Stimulated activated naive CD4-positive, alpha-beta T cell treated with Interleukin-2 at 50 U/mL for 16 hours (primary cell): ENCODE results near the gene AMOTL1.
"Not testable (repeated sequence)": the region's sequence is repeated elsewhere in the genome, so short reads cannot be mapped to it uniquely, and the experiment has no call there.

Source experiments
- DNase-seq: peaks from one replicate; lab custom pipeline; 2025; lab: John Stamatoyannopoulos, UW

The AMOTL1 gene

DNA sequence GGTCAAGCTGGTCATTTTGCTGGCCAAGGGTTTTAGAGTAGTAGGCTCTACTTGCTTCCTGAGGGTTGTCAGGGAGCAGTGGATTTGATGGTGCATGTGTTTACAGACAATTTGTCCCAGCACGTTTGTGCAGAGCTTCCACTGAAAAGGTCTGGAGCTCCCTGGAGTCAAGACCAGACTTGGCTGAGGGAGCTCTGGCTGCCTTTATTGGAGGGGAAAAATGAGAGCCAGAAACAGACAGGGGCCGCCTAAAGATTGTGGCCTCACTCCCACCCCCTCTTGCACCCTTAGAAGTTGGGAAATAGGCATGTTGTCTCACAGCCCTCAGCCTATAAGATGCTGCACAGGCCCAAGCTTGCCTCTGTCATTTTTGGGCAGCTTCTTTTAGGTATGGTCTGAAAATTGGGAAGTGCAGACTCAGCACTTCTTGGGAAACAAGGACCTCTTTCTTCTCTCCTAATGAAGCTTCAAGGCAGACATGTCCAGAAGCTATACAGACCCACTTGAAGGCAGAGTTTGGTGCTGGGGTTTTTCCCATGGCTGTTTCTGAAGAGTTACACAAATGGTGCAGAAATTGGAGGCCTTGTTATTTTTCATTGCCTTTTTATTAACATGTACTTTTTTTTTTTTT lies 55.1 kb downstream of the AMOTL1 start:
- DNase-seq, result no peak

DNA sequence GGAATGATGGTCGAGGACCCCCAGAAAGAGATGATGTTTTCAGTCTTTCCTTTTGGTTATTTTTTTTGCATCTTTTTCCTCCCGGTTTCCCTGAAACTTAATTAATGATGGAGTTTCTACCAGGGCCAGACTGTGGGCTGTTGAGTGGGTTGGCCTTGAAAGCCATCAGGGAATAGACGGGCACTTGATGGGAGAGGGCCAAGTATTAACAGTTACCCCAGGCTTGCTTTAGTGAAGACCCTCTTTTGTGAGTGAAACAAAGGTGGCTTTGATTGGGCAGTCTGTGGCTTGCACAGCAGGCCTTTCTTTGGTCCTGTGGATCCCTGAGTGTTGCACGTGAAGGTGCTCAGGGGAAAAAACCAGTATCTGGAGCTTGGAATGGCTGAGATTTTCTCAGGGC lies 56.9 kb downstream of the AMOTL1 start:
- no peak for DNase-seq

DNA sequence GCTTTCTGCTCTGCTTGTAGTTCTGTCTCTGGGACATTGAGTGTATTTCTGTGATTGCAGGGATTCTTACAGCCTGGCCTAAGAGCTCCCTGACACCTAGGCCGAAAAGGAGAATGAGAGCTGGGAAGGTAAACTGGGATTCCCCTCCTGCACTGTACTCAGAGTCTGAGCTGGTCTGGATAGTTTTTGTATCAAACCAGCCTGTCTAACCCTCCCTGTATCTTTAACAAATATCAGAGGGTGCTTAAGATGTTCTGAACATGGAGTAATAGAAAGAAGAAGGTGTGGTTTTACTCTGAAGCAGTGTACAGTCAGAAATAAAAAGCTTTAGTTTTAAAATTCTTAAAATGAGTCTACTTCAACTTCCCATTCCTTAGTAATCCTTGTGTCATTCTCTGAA lies 57.3 kb downstream of the AMOTL1 start:
- DNase-seq, result no peak

DNA sequence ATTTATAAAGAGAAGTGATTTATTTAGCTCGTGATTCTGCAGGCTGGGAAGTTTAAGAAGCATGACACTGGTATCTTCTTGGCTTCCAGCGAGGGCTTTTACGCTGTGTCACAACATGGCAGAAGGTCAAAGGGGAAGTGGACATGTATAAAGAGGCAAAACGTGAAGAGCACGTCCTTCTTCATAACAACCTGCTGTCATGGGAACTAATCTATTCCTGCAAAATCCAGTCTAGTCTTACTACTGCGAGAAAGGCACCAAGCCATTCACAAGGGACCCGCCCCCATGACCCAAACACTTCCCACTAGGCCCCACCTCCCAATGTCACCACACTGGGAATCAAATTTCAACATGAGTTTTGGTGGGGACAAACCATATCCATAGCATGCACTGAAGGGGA lies 58.3 kb downstream of the AMOTL1 start:
- no peak for DNase-seq

DNA sequence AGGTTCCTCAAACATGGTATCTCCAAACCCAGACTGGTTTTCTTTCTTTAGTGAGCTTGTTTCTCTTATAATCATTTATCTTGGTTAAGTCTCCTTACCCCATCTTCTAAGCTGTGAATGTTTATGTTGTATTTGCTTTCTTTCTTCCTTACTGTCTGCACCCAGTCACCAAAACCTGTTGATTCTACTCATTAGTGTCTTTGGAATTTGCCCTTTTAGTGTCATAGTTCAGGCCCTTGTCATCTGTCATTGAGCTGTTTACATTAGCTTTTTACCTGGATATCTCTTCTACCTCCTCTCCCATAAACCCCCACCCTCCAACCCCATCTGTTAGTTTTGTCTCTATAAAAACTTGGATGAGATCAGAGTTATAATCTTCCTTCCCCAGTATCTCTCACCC lies 59.9 kb downstream of the AMOTL1 start:
- no peak for DNase-seq

DNA sequence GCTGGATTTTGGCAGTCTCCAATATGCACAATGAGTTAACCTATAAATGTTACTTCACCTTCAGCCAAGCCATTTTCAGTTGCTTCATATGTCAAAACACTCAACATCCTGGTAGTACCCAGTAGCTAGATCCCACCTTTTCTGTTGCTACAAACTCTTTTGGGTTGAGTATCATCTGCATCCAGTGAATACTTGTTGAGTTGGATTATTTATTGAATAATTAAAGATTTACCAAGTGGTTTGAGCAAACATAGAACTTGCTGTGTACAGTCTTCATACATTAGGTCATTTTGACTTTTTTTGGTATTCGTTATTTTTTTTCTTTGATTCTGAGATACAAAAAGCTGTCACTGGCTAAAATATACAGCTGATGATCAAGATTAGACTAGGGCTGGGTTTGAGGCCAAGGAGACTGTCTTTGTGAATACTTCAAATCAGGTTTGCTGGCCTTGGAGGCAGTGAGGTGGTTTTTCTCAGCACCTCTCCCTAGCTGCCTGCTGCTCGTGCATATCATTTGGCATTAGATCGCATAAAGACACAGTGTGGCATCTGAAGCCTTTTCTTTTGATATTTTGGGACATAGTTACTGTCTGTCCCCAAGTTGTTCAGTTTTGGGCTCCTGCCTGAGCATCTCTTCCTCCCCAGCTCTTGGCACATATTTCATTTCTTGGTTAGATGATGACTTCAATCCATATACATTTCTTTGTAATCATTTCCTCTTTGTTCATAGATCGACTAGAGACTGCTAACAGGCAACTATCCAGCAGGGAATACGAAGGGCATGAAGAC lies 62.8 kb downstream of the AMOTL1 start:
- no peak for DNase-seq

DNA sequence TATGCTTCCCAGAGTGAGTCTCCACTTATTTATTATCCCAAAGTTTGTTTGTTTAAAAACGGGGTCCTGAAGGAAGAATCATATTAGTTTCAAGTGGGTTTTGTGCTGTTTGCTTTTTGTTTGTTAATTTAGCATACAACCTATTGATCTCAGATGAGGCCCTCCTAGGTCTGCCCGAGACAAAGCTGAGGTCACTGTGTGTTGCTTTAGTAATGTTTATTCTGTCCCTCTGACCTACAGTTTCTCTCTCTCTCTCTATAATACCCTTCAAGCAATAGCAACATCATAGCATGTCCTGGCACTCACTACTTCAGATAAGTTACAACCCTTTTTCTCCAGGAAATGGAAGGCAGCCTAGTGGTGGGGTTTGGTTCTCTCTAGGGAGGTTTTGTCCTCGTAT lies 63.4 kb downstream of the AMOTL1 start:
- DNase-seq, result no peak

DNA sequence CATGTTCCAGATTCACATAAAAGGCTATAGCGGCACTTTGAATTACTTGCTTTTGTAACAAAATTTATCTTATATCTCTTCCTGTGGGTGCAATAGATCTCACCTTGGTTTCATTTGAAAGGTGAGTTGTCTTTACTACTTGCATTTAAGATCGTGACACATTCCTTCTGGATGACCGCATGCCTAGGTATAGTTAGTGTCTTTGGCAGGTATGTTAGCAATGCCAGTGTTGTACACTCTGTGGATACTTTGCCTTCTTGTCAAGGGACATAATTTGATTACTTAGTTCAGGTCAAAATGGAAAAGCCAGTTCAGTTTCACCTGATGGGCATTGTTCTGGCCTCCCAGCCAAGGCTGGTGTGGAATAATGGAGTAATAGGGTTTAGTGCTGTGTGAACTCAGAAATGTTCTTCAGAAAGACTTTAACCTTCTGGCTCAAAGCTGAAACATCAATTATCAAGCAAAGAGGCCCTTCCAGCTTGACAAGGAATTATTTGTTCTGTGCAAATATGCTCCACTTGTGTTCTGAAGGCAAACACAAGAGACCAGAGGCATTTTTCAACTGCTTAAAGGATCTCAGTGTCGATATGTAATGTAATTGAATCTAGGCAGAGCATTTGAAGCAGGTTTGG lies 64.6 kb downstream of the AMOTL1 start:
- no peak for DNase-seq

DNA sequence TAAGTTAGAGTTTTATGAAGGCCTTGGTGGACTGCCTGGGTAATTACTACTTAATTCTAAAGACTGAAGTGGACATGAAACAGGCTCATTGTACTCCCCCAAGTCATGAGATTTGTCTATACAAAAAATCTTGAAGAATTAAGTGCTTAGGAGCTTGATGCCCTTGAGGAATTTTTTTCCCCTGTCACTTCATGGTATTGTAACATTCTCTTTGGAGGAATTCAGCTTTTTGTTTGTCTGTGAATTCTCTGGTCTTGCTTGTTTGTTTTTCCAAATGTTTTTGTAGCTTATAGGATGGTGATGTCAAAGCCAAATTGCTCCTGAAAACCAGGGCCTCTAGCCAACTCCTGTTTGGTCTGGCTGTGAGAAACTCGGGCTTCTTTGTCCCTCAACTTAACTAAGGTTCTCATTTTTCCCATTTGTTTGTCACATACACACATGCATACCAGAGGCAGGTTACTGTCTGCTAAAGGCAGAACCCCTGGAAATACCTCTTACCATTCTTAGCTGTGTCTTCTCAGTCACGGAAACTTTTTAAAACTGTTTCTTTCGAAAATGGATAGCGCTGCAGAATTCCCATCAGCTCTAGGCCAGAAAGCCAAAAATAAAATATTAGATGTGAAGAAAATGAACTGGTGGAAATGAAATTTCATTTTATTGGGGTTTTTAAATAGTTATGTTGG lies 66.9 kb downstream of the AMOTL1 start:
- no peak for DNase-seq

DNA sequence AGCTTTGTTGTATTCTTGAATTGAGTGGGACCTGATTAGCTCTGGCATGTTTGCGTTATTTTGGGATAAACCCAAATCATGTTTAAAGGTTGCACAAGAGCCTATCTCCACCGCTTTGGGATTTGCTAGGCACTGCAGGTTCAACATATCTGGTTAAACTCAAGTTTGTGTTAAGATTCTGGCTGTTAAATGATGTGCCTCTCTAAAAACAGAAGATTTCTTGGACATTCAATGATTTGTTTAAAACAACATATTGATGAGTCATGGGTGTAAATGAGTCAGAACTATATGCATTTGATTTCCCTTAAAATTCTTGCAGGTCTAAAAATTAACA lies 67.4 kb downstream of the AMOTL1 start:
- DNase-seq, result no peak

DNA sequence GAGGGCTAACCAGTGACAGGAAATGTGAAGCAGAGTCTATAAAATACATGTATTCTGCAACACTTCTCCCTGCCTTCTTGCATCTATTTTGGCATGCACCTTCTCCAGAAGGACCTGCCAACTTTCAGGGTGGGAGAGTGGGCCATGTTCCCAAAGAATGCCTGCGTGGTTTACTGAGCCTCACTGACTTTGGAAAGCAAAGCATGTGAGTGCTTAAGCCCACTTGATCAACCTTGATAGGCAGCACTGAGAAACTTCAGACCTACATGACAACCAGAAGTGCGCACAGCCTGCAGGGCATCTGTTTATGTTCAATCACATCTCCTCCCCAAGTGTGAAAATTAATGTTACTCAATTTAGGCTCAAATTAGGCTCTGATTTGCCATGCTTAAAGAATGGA lies 69.2 kb downstream of the AMOTL1 start:
- no peak for DNase-seq

DNA sequence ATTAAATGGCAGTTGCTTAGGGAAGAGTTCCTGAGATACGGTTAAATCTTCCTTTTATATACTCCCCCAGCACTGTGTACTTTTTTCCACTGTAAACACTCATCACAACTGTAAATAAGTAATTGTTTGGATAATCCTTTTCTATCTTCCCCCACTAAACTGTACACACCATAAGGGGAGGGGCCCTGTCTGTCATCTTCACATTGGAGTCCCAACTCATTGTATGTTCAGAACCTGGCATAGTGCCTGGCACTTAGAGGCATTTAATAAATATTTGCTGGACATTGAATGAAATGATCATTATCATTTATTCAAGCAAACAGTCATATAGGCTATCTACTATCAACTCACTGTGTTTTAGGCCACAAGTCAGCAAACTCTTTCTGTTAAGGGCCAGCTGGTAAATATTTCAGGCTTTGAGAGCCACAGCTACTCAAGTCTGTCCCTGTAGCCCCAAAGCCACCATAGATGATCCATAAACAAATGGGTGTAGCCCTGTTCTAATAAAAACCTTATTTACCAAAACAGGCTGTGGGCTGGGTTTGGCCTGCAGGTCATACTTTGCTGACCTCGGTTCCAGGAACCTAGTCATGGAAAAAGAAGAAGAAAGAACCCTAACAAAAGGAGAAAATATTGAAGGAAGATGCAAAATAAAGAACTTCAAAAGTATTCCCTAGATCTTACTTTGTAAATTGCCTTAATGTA lies 70.0 kb downstream of the AMOTL1 start:
- no peak for DNase-seq

DNA sequence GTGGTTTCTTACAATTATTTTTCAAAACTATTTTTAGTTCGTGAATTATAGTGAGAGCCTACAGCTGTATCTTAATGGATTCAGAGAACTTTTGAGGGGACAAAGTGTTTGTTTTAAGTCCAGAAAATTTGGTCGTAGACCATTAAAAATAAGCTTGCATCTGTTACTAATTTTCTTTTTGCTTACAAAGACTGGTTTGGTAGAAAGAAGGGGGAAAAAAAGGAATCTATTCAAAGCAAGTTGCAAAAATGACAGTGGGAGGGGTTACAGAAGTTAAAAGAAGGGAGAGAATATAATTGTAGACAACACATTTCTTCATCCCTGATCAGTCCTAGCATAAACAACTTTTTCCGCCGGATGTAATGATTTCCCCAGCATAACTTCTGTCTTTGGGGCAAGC lies 72.1 kb downstream of the AMOTL1 start:
- DNase-seq, result no peak

DNA sequence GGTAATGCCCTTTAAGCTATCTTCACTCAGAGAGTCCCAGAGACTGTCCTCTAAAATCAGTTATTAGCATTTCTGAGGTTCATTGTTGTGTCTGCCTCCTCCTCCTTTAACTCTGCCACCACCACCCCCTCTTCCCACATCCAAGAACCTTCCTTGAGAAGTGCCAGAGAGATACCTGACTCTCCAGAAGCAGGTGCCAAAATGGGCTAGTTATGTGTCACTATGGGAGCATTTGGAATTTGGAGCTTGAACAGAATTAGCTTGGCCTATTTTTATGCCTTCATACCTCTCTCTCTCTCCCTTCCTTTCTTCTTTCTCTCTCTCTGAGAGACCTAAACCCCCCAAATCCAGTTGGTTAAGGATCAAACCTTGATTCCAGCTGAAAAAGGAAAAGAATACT lies 75.9 kb downstream of the AMOTL1 start:
- no peak for DNase-seq

DNA sequence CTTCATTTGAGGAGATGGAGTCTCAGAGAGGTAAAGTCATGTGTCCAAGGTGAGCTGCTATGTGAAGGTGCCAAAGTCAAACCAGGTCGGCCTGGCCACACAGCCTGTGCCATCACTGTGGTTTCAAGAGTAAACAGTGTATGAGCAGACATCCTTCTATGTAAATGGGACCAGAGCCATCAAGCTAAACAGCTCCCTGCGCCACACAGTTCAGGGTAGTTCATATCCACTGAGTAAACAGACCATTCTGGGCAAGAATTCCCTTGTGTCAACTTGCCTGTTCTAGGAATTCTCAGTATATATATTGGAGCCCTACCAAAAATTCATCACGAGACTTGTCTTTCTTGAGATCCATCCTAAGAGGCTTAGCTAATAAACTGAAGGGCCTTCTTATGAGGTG lies 77.5 kb downstream of the AMOTL1 start:
- DNase-seq, result no peak

DNA sequence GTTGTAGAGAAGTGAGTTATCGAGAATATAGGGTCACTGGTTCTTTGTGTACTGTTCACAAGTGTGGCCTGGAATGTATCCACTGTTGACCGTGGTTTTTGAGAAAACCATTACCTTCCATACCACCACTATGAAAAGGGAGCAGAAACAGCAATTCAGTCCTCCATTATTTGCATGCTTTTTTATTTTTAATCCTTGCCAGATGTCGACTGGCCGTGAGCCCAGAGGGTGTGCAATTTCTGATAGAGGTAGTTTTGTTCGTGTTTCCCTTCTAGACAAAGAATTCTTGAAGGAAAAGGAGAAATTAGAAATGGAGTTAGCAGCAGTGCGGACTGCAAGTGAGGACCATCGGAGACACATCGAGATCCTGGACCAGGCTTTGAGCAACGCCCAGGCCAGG lies 81.7 kb downstream of the AMOTL1 start:
- no peak for DNase-seq

DNA sequence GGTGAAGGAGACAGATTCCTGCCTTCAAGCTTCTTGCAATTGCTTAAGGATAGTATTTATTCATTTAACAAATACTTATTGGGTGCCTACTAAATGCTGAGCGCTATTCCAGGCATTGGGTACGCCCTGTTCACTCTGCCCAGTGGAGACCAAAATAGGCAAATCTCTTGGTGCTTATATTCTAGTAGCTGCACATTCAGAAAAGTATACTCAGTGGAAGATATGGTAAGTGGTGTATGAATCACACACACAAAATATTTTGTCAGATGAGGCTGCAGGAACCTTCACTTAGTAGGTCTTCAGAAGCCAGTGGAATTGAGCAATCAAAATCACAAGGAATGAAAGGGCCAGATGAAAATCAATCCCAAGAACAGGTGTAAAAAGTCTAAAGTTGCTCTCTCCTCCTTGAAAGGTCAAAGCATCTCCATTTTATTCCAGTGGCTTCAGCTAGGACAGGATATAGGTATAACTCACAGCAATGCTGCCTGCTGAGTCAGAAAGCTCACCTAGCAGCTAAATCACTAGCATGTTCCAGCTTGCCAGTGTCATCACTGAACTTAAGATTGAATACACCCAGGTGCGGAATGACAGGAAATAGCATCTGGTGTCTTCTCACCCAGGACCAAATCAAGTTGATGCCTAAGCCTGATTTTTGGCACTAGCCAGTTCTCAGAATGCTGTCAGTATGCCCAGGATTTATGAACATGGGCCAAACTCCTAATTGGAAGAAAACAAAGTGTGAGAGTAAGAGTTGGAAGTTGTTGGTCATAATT lies 83.9 kb downstream of the AMOTL1 start:
- DNase-seq, result no peak

DNA sequence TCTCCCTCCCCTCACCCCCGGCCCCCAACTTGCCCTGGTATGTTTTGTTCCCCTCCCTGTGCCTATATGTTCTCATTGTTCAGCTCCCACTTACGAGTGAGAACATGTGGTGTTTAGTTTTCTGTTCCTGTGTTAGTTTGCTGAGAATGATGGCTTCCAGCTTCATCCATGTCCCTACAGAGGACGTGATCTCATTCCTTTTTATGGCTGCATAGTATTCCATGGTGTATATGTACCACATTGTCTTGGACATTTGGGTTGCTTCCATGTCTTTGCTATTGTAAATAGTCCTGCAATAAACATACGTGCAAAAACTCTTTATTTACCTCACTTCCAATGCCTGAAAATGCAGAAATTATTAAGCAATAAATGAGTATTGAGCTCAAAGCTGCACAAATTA lies 85.1 kb downstream of the AMOTL1 start:
- not testable (repeated sequence) for DNase-seq

DNA sequence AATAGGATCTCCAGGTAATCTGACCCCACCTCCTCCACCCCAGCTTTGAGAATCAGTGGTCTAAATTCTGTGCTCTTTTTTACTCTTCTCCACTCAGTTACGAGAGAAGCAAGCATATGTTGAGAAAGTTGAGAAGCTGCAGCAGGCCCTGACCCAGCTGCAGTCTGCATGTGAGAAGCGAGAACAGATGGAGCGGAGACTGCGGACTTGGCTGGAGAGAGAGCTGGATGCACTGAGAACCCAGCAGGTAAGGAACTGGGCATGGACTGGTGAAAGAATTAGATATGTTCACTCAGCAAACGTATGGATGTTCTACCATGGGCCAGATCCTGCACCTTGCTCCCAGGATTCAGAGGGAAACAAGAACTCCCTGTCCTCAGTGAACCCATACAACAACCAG lies 85.7 kb downstream of the AMOTL1 start:
- DNase-seq, result no peak

DNA sequence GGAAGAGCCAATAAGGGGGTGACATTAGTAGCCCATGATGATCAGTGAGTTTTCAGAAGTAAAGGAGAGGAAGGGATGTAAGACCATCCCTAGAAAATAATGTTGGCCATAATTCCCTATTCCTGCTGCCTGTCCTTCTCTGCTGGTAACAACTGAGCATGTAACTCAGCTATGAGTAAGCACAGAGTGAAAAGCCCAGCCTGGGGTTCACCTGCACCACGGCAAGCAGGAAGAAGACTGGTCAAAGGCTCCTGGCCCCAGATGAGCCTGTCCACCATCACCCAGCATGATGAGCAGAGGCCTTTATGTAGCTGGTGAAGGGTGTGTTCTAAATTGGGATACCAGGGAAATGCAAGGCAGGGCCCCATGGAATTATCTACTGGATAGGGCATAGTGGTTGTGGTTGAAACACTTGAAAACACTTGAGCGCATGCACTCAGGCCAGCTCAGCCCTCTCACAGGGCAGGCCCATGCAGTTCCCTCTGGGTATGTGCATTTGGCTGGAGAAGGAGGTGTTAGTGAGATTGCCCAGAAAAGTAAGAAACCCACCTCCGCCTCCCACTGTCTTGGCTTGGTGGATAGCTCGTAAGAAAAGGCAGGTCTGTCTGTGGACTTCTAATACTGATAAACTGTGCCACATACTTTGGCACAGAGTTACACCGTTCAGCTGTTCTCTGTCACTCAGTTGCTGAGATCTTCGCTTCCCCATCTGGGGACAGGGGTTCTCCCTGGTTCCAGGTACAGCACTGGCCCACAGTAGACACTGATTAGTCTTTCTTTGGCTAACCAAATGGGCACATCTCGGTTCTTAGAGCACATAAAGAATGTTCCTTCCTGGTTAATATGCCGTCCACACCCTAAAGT lies 86.8 kb downstream of the AMOTL1 start:
- DNase-seq, result no peak

DNA sequence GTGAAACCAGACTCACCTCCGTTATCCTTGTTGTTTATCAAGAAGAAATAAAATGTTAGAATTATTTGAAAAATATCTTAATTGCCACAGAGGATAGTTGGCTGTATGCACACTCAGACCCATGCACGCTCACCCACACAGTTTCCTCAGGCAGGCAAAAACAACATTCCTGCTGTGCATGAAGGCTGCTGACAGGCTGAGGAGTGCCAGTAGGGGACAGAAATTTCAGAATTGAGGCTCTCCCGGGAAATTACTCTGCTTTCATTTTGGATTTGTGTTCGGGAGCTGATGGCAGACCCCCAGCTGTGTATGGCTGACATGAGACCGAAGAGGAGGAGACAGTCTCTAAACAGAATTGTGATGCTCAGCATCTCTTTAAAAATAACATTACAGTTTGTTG lies 87.5 kb downstream of the AMOTL1 start:
- DNase-seq, result no peak
